HepG2 (cell line): ENCODE data around the gene MAP1LC3B. TPM values are rescaled to one million over a fixed set of nuclear protein-coding genes. Genes with fewer than 3 reads are reported as not detected.
"Not testable (repeated sequence)": the region's sequence is repeated elsewhere in the genome, so short reads cannot be mapped to it uniquely, and the experiment has no call there.

Experiments
- LCORL ChIP-seq, 2 experiments: fragments of 450-650 bp in 1 of 2; sonication (generic) in 1 of 2; formaldehyde crosslinking in 1 of 2; IDR thresholded peaks; 2 replicates each; pipeline versions ENCODE4 v1.5.0 to v1.6.1; 2017 to 2020; ENCODE audit warnings: antibody characterized with exemption in 1 of 2, missing genetic modification reagents in 1 of 2
- MEF2D ChIP-seq: sonication (generic); formaldehyde crosslinking; IDR thresholded peaks from 2 replicates; pipeline ENCODE4 v1.5.1; 2020; ENCODE audit warnings: mild to moderate bottlenecking, missing genetic modification reagents
- NR2F1 ChIP-seq, 2 experiments: fragments of 450-650 bp in 1 of 2; formaldehyde crosslinking in 1 of 2; IDR thresholded peaks; 2 replicates each; pipeline versions ENCODE4 v1.5.0 to v1.6.1; 2016 to 2020; ENCODE audit warnings: mild to moderate bottlenecking in 1 of 2, missing compliant biosample characterization in 1 of 2, missing genetic modification reagents in 1 of 2, moderate library complexity in 1 of 2
- RARA ChIP-seq: IDR thresholded peaks from 2 replicates; pipeline ENCODE4 v1.6.1; 2016; ENCODE audit warnings: missing genetic modification reagents, missing compliant biosample characterization
- ZFP36L1 ChIP-seq: sonication (generic); formaldehyde crosslinking; IDR thresholded peaks from 2 replicates; pipeline ENCODE4 v1.8.0; 2022; ENCODE audit warnings: mild to moderate bottlenecking, missing genetic modification reagents, moderate library complexity
- ZMYM2 ChIP-seq: sonication (generic); formaldehyde crosslinking; IDR thresholded peaks from 2 replicates; pipeline ENCODE4 v1.8.0; 2022; ENCODE audit warnings: mild to moderate bottlenecking, missing genetic modification reagents
- ZSCAN25 ChIP-seq: sonication (generic); formaldehyde crosslinking; IDR thresholded peaks from 2 replicates; pipeline ENCODE4 v1.8.0; 2022; ENCODE audit warnings: mild to moderate bottlenecking, missing genetic modification reagents
- polyA plus RNA-seq, 8 experiments: library from polyadenylated mRNA; depleted of rRNA in 3 of 8; stranded (reverse) in 7 of 8; unstranded in 1 of 8; fragments of >200 nt; fragmentation: Illumina TruSeq in 4 of 8; extraction: Trizol in 4 of 8; gene quantifications; 2 replicates each; pipeline versions ENCODE4 v1.2.1 to v1.2.3, GENCODE V29; 2011 to 2016; ENCODE audit warnings: low read depth in 4 of 8, missing spikeins in 1 of 8, mixed read lengths in 1 of 8; ENCODE audit not compliant: insufficient read depth in 1 of 8
- total RNA-seq, 5 experiments: library from RNA; depleted of rRNA; stranded (reverse); fragments of >200 nt; fragmentation: Illumina TruSeq; extraction: Trizol; gene quantifications; 2 replicates each; pipeline ENCODE4 v1.2.3, GENCODE V29; 2016; ENCODE audit warnings: low read depth in 1 of 5
- TF ChIP-seq, protein P1 (sequence below): sonication (generic); formaldehyde crosslinking; IDR thresholded peaks from 2 replicates; pipeline ENCODE4 v1.4.0; 2020; ENCODE audit warnings: missing genetic modification reagents
- TF ChIP-seq, protein P2 (sequence below), 2 experiments: fragments of 450-650 bp in 1 of 2; sonication (generic) in 1 of 2; formaldehyde crosslinking; IDR thresholded peaks; 2 replicates each; pipeline versions ENCODE4 v1.5.0 to v1.8.0; 2020 to 2022; ENCODE audit warnings: mild to moderate bottlenecking in 1 of 2, missing genetic modification reagents in 1 of 2

MAP1LC3B gene
- total and polyA plus RNA-seq, 2 of the 13 experiments (the other 11 are each of a cell fraction or from before 2014, with no cell fraction given) = 15.7 to 37.4 TPM

DNA sequence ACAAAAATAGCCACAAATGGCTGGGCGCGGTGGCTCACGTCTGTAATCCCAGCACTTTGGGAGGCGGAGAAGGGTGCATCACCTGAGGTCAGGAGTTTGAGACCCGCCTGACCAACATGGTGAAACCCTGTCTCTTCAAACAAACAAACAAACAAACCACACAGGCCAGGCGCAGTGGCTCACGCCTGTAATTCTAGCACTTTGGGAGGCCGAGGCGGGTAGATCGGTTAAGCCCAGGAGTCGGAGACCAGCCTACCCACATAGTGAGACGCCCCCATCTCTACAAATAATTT lies 7.3 kb upstream of the MAP1LC3B start (continued):
- TF ChIP-seq ZMYM2 (peak; percentile 11; the same call in 1 of the 2 replicates), LCORL (IDR thresholded peaks at IDR 0.05) (peak; percentile 51; the same call in 1 of the 2 replicates), RARA (CRISPR knock-in tag) (peak; percentile 69), ZSCAN25 (peak; percentile 12; the same call in 1 of the 2 replicates), MEF2D (0 out of 2 replicates have a peak, but pooled peaks have one; percentile 80), NR2F1 (CRISPR knock-in tag; IDR thresholded peaks at IDR 0.05) (peak in 1 of 2 experiments; percentile 11; a peak in 1 of 4 replicates), ZFP36L1 (CRISPR knock-in tag) (0 out of 2 replicates have a peak, but pooled peaks have one; percentile 31)
- TF ChIP-seq, protein P1, sequence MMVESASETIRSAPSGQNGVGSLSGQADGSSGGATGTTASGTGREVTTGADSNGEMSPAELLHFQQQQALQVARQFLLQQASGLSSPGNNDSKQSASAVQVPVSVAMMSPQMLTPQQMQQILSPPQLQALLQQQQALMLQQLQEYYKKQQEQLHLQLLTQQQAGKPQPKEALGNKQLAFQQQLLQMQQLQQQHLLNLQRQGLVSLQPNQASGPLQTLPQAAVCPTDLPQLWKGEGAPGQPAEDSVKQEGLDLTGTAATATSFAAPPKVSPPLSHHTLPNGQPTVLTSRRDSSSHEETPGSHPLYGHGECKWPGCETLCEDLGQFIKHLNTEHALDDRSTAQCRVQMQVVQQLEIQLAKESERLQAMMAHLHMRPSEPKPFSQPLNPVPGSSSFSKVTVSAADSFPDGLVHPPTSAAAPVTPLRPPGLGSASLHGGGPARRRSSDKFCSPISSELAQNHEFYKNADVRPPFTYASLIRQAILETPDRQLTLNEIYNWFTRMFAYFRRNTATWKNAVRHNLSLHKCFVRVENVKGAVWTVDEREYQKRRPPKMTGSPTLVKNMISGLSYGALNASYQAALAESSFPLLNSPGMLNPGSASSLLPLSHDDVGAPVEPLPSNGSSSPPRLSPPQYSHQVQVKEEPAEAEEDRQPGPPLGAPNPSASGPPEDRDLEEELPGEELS = peak; percentile 93
- not testable (repeated sequence) for TF ChIP-seq LCORL (CRISPR knock-in tag; IDR thresholded peaks at IDR 0.05)
- TF ChIP-seq, protein P2, sequence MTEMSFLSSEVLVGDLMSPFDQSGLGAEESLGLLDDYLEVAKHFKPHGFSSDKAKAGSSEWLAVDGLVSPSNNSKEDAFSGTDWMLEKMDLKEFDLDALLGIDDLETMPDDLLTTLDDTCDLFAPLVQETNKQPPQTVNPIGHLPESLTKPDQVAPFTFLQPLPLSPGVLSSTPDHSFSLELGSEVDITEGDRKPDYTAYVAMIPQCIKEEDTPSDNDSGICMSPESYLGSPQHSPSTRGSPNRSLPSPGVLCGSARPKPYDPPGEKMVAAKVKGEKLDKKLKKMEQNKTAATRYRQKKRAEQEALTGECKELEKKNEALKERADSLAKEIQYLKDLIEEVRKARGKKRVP (CRISPR knock-in tag; IDR thresholded peaks at IDR 0.05) = 0 out of 4 replicates have a peak, but pooled peaks of 1 of the 2 experiments have one; percentile 11
